Adipocyte (in vitro differentiated cells): ENCODE data around the gene PNPLA3.

Source experiments
- DNase-seq: peaks from one replicate; pipeline ENCODE4 v3.0.0-alpha.2; 2015; ENCODE audit warnings: low read depth
- H3K27me3 ChIP-seq: replicated peaks from 2 replicates; pipeline ENCODE4 v1.7.0; 2013; ENCODE audit warnings: mild to moderate bottlenecking, low read length, moderate library complexity; ENCODE audit not compliant: control insufficient read depth, insufficient read depth
- H3K36me3 ChIP-seq: 2 replicates; pipeline ENCODE4 v1.7.0; 2013; ENCODE audit warnings: low read length, mild to moderate bottlenecking, moderate library complexity; ENCODE audit not compliant: control insufficient read depth, insufficient read depth, severe bottlenecking
- H3K4me1 ChIP-seq: 2 replicates; pipeline ENCODE4 v1.7.0; 2013; ENCODE audit warnings: mild to moderate bottlenecking, low read length, moderate library complexity; ENCODE audit not compliant: control insufficient read depth, insufficient read depth
- H3K4me3 ChIP-seq: 2 replicates; pipeline ENCODE4 v1.7.0; 2013; ENCODE audit warnings: mild to moderate bottlenecking, low read length, moderate library complexity
- H3K9ac ChIP-seq: 2 replicates; pipeline ENCODE4 v1.7.0; 2013; ENCODE audit warnings: mild to moderate bottlenecking, low read length, moderate library complexity
- H3K9me3 ChIP-seq: 2 replicates; pipeline ENCODE4 v1.7.0; 2013; ENCODE audit warnings: mild to moderate bottlenecking, low read length, moderate library complexity; ENCODE audit not compliant: control insufficient read depth

The PNPLA3 gene

DNA sequence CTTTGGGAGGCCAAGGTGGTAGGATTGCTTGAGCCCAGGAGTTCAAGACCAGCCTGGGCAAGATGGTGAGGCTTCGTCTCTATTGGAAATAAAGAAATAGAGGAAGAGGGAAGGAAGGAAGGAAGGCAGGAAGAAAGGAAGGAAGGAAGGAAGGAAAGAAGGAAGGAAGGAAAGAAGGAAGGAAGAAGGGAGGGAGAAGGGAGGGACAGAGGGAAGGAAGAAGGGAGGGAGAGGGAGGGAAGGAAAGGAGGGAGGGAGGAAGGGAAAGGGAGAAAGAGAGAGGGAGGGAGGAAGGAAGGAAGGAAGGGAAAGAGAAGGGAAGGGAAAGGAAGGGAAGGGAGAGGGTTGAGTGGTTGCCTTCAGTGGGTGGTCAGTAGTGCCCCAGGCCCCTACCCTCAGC is 13.9 kb upstream of the PNPLA3 start:
- Histone ChIP-seq H3K4me1 (no peaks in the 10 kb centered on the region), H3K9ac (no peak overlapping the region), H3K27me3 (peaks cover 21% of the 10 kb centered on the region), H3K9me3 (no peaks in the 10 kb centered on the region), H3K36me3 (no peaks in the 10 kb centered on the region), H3K4me3 (no peak overlapping the region)
- DNase-seq: no peak

GRCh38 chr22:43910178-43910695 is 13.4 kb upstream of the PNPLA3 start:
- H3K4me1 ChIP-seq: no peaks in the 10 kb centered on the region
- H3K36me3 ChIP-seq: no peaks in the 10 kb centered on the region
- no peaks in the 10 kb centered on the region for H3K9me3 ChIP-seq
- no peak overlapping the region for H3K4me3 ChIP-seq
- peaks cover 21% of the 10 kb centered on the region for H3K27me3 ChIP-seq
- no peak overlapping the region for H3K9ac ChIP-seq
- DNase-seq: no peak

GRCh38 chr22:43911351-43911750 is 12.3 kb upstream of the PNPLA3 start:
- Histone ChIP-seq H3K9ac (no peak overlapping the region), H3K36me3 (no peaks in the 10 kb centered on the region), H3K4me1 (peaks cover 6% of the 10 kb centered on the region), H3K27me3 (peaks cover 13% of the 10 kb centered on the region), H3K9me3 (no peaks in the 10 kb centered on the region), H3K4me3 (no peak overlapping the region)
- no peak for DNase-seq

DNA sequence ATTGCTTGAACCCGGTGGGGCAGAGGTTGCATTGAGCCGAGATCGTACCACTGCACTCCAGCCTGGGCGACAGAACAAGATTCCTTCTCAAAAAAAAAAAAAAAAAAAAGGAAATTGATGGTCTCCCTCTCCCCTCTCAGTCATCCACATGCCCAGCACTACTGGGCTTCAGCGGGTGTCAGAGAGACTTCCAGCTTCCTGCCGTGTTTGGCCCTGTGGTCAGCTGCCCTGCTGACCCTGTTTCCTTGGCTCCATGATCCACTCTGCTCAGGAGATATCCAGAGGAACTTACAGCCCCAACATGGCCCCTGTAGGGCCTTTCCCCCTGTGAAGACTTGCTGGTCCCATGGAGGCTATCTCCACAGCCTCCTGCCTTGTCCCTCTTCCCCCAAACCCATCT is 6.1 kb upstream of the PNPLA3 start:
- no peaks in the 10 kb centered on the region for H3K9me3 ChIP-seq
- peaks cover 45% of the 10 kb centered on the region for H3K4me1 ChIP-seq
- H3K4me3 ChIP-seq: no peak overlapping the region
- H3K36me3 ChIP-seq: no peaks in the 10 kb centered on the region
- DNase-seq: no peak
- H3K27me3 ChIP-seq: no peaks in the 10 kb centered on the region
- H3K9ac ChIP-seq: no peak overlapping the region

DNA sequence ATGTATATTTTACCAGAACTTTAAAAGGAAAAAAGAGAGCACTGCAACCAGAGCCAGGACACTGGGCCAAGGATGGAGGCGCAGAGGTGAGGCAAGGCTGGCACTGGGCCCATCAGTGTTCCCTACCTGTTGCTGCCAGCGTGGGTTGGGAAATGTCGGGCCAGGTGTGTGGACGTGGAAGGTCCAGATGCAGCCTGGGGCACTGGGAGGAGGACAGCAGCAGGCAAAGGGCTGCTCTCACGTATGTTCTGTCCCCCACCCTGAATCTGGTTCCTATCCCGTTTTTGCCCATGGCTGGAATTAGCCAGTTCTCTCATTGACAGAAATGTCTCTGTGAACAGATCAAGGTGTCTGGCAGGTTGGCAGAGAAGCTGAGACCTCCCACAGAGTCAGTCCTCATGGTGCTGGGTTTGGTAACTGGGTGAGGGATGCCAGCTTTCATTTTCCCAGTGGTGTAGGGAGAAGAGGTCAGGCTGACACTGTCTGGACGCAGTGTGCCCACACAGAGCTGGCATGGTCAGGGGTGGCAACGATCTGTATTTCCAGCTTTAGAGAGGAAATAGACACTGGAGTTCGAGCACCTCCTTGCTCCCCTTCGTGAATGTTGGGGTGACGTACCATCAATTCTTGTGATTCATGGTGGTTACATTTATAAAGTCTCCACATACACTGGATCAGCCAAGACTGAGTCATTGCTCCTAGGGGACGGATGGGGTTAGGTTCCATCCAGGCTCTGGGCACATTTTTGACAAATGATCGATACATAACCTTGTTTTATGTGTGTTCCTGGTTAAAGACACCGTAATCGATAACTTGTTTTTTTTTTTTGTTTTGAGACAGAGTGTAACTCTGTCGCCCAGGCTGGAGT is 4.3 kb upstream of the PNPLA3 start:
- peak overlapping the region; percentile 9 for H3K4me3 ChIP-seq
- H3K27me3 ChIP-seq: no peaks in the 10 kb centered on the region
- peaks cover 51% of the 10 kb centered on the region for H3K4me1 ChIP-seq
- H3K9ac ChIP-seq: no peak overlapping the region
- no peaks in the 10 kb centered on the region for H3K9me3 ChIP-seq
- peak; percentile 15 for DNase-seq
- H3K36me3 ChIP-seq: no peaks in the 10 kb centered on the region

DNA sequence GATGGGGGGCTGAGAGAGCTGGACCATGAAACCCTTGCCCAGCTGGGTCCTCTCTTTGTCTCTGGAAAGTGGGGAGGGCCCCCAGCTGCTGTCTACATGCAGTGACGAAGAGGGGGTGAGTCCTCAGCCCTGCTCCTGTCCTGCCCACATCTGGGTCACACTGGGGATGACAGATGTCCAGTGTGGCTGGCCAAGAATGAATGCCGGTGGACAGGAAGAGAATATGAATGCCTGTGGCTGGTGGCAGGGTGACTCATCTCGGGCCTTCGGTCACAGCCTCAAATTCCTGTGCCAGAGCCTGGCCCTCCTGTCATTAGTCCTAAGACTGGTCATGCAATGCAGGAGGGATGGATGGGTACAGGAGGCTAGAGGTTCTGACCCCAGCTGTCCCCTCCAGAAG is 2.2 kb upstream of the PNPLA3 start:
- H3K9ac ChIP-seq: no peak overlapping the region
- no peaks in the 10 kb centered on the region for H3K9me3 ChIP-seq
- no peaks in the 10 kb centered on the region for H3K36me3 ChIP-seq
- no peak overlapping the region for H3K4me3 ChIP-seq
- H3K27me3 ChIP-seq: no peaks in the 10 kb centered on the region
- DNase-seq: peak; percentile 75
- H3K4me1 ChIP-seq: peaks cover 59% of the 10 kb centered on the region

DNA sequence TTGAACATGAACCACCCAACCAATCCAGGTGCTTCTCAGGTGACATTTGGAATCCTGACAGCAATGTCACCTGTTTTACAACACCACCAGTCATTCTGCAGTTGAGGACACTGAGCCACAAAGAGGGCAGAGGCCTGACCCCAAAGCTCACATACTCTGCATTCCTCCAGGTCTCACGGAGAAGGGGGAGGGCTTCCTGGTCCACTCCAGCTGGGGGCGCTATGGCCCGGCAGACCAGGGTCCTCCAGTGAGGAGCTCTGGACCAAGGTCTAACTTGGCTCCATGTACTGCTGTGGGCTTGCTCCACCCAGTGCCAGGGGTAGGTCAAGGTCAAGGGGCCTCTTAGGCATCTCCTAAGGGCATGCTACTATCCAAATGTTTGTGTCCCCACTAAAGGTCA is 1.5 kb upstream of the PNPLA3 start:
- Histone ChIP-seq H3K4me1 (peaks cover 59% of the 10 kb centered on the region), H3K27me3 (no peaks in the 10 kb centered on the region), H3K9me3 (no peaks in the 10 kb centered on the region), H3K9ac (no peak overlapping the region), H3K36me3 (peaks cover 7% of the 10 kb centered on the region), H3K4me3 (no peak overlapping the region)
- no peak for DNase-seq

DNA sequence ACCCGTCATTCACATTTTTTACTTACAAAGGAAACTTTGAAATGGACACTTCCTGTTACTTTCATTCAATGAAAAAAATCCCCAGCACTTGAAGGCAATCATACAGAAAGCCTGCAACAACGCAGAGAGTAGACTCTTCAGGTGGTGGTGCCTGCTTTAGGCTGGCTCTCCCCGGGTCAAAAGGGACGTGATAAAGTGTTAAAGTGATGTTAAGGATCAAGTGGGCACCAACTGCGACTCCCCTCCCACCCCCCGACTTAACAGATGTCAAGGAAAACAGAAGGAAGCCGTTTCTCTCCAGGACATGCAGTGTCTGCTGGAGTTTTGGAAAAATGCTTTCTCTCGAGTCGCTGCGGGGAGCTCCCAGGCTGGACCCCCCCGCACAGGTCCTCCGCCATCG is 414 bp upstream of the PNPLA3 start:
- peaks cover 60% of the 10 kb centered on the region for H3K4me1 ChIP-seq
- no peak for DNase-seq
- H3K4me3 ChIP-seq: peak overlapping the region; percentile 66
- H3K27me3 ChIP-seq: no peaks in the 10 kb centered on the region
- peaks cover 13% of the 10 kb centered on the region for H3K36me3 ChIP-seq
- H3K9me3 ChIP-seq: no peaks in the 10 kb centered on the region
- peak overlapping the region; percentile 40 for H3K9ac ChIP-seq

GRCh38 chr22:43924877-43925276 is 1.3 kb downstream of the PNPLA3 start:
- no peak for DNase-seq

DNA sequence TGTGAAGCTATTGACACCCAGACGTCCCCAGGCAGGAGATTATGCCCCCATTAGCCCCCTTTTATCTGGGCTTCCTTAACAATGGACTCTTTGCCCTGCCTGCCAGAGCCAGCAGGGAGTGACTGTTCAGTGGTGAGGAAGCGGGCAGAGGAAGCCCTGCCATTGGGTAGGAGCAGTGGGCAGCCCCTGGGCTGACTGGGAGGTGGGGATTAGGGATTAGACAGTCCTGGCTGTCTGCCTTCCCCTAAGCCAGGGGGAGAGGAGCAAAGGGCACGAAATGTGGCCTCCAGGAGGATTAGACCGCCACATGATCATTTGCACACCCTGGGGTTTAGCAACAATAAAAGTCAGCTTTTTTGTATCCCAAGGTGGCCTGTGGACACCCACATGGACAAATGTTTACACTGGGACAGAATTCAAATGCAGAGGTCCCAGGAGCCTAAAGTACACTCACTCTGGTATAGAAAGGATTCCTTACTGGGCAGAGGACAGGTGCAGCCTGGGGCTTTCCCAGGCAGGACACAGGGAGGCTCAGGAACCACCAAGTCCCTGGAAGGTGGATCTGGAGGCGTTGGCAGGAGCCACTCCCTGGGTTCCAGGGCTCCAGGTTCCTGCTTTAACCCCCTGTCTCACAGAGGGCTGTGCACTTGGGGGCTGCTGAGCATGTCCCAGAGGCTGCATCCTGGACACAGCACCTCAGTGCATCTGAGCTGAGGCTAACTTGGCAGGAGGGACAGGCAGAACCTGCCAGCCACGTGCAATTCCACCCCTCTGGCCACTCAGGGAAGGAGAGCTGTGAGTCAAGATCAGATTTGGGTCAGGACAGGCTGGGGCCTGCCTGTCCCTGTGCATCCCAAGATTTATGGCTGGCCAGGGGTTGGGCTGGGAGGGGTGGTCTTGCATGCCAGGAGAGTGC is 2.1 kb downstream of the PNPLA3 start:
- no peaks in the 10 kb centered on the region for H3K27me3 ChIP-seq
- H3K36me3 ChIP-seq: peaks cover 31% of the 10 kb centered on the region
- peak; percentile 4 for DNase-seq
- peak overlapping the region; percentile 92 for H3K9ac ChIP-seq
- peaks cover 48% of the 10 kb centered on the region for H3K4me1 ChIP-seq
- no peaks in the 10 kb centered on the region for H3K9me3 ChIP-seq
- peak overlapping the region; percentile 85 for H3K4me3 ChIP-seq

More at GRCh38 chr22:43924877-43925276, 1.3 kb downstream of the PNPLA3 start:
- Histone ChIP-seq H3K4me1 (peaks cover 54% of the 10 kb centered on the region), H3K9ac (peak overlapping the region; percentile 92), H3K27me3 (no peaks in the 10 kb centered on the region), H3K9me3 (no peaks in the 10 kb centered on the region), H3K36me3 (peaks cover 23% of the 10 kb centered on the region), H3K4me3 (peak overlapping the region; percentile 85)

GRCh38 chr22:43926349-43926710 is 2.7 kb downstream of the PNPLA3 start:
- Histone ChIP-seq H3K27me3 (no peaks in the 10 kb centered on the region), H3K36me3 (peaks cover 36% of the 10 kb centered on the region), H3K9me3 (no peaks in the 10 kb centered on the region), H3K4me3 (no peak overlapping the region), H3K4me1 (peaks cover 41% of the 10 kb centered on the region), H3K9ac (no peak overlapping the region)
- no peak for DNase-seq
